GM20000 (cell line): Measurements from ENCODE around the gene ANTXR1.
A peak's percentile ranks its signal among the peaks of the same experiment; 100 is the strongest.

Source experiments
- DNase-seq: peaks from one replicate; pipeline ENCODE4 v3.0.0; 2012; ENCODE audit warnings: low spot score
- CTCF ChIP-seq: IDR thresholded peaks from 2 replicates; pipeline ENCODE4 v1.5.1; 2012; ENCODE audit warnings: mild to moderate bottlenecking, control low read depth; ENCODE audit errors: extremely low read depth, missing control alignments

The ANTXR1 gene

GRCh38 chr2:69001879-69002278 is 11.1 kb upstream of the ANTXR1 start:
- no peak for TF ChIP-seq CTCF
- DNase-seq, result no peak

- no peak for TF ChIP-seq CTCF
- DNase-seq, result no peak
These were observed 9.2 kb upstream of the ANTXR1 start for GRCh38 chr2:69003731-69004130.

GRCh38 chr2:69007169-69007568 is 5.8 kb upstream of the ANTXR1 start:
- no peak for DNase-seq
- no peak for TF ChIP-seq CTCF

GRCh38 chr2:69007603-69008002 is 5.4 kb upstream of the ANTXR1 start:
- TF ChIP-seq CTCF, result no peak
- DNase-seq, result no peak

- TF ChIP-seq CTCF, result no peak
- DNase-seq, result no peak
These were observed 2.4 kb upstream of the ANTXR1 start for GRCh38 chr2:69010437-69011194.

- DNase-seq, result no peak
- TF ChIP-seq CTCF, result no peak
These were observed 1.3 kb upstream of the ANTXR1 start for GRCh38 chr2:69011611-69012157.

GRCh38 chr2:69012310-69013141 is 453 bp upstream of the ANTXR1 start:
- TF ChIP-seq CTCF, result peak; percentile 67
- peak; percentile 68 for DNase-seq
